ENCODE measurements around the gene IRF2BP1. TPM values are rescaled to one million over a fixed set of nuclear protein-coding genes. Genes with fewer than 3 reads are reported as not detected.

IRF2BP1 gene
- total RNA-seq, 1 donor: 35.8 TPM

DNA sequence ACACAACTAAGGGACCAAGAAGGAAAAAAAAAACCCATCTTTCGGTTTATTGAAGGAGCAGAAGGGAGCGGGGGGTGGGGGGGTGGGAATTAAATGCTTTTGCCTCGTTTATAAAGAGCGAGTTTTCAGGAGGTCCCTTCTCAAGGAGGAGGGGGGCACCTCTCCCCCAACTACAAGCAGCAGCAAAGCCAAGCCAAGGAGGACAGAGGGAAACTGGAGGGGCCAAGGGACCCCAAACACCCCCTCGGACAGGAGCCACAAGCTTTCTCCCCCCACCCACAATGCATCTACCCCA, 2.4 kb downstream of the IRF2BP1 start:
- H3K4me2 ChIP-seq (ENCODE audit: insufficient read depth, low read length): peak overlapping the region; percentile 48
- H3K4me1 ChIP-seq (ENCODE audit: insufficient read depth, low read length): peaks cover 25% of the 10 kb centered on the region
- no peak overlapping the region for H2AFZ ChIP-seq (ENCODE audit: low read length)
- no peak for DNase-seq (ENCODE audit: insufficient read length, low spot score, missing footprints)
- H4K20me1 ChIP-seq (ENCODE audit: insufficient read depth, low read length): peaks cover 24% of the 10 kb centered on the region
- H3K27ac ChIP-seq (ENCODE audit: low read depth, low read length): no peak overlapping the region
- no peaks in the 10 kb centered on the region for H3K9me3 ChIP-seq (ENCODE audit: low read depth, low read length)
- peaks cover 5% of the 10 kb centered on the region for H3K36me3 ChIP-seq (ENCODE audit: insufficient read depth, low read length)
- peaks cover 17% of the 10 kb centered on the region for H3K79me2 ChIP-seq (ENCODE audit: insufficient read depth, low read length)
- H3K4me3 ChIP-seq (ENCODE audit: insufficient read depth, low read length): no peak overlapping the region
- TF ChIP-seq, protein P1, sequence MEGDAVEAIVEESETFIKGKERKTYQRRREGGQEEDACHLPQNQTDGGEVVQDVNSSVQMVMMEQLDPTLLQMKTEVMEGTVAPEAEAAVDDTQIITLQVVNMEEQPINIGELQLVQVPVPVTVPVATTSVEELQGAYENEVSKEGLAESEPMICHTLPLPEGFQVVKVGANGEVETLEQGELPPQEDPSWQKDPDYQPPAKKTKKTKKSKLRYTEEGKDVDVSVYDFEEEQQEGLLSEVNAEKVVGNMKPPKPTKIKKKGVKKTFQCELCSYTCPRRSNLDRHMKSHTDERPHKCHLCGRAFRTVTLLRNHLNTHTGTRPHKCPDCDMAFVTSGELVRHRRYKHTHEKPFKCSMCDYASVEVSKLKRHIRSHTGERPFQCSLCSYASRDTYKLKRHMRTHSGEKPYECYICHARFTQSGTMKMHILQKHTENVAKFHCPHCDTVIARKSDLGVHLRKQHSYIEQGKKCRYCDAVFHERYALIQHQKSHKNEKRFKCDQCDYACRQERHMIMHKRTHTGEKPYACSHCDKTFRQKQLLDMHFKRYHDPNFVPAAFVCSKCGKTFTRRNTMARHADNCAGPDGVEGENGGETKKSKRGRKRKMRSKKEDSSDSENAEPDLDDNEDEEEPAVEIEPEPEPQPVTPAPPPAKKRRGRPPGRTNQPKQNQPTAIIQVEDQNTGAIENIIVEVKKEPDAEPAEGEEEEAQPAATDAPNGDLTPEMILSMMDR (IDR thresholded peaks at IDR 0.05; ENCODE audit: extremely low read depth, low read depth, low read length): no peak
- H3K27me3 ChIP-seq (ENCODE audit: insufficient read depth, low read length): no peaks in the 10 kb centered on the region

DNA sequence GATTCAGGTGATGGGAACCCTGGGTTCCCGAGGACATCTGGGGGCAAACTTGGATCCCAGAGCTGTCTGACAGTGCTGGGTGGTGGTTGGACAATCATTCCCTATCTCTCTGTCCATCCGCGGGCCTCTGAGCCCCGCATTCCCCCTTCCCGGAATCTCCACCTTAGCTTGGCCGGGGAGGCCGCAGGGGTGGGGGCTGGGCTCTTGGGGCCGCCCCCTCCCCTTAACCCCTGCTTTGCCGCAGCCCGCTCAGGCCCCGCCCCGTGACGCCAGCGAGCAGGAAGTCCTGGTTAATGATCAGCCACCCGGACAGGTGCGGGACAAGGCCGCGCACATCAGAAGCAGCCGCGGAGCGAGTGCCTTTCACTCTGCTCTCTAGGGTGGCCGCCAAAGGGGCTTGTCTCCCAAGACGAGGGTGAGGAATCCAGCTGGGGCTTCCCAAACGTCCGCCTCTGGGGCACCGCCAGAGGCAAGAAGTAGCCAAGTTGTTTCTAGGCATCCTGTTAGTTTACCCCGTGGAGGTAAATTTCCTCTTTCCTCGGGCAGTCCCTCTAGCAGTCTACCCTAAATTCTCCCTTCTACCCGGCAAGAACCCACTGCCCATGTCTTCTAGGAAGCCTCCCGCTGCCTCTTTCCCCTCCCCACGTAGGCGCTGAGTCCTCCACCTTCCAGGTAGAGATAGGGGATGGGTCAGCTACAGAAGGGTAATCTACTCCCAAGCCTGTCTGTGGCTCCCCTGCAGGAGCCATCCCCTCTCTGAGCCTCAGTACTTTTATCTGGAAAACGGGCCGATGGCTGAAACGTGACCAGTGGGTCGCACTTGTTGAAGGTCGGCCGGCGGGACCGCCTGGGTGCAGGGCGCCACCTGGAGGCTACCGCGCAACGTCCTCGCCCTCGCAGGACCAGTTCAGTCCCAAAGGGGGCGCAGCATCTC, 3.0 kb downstream of the IRF2BP1 start:
- Histone ChIP-seq H3K79me2 (ENCODE audit: insufficient read depth, low read length) (peaks cover 17% of the 10 kb centered on the region), H3K27me3 (ENCODE audit: insufficient read depth, low read length) (no peaks in the 10 kb centered on the region), H3K4me3 (ENCODE audit: insufficient read depth, low read length) (peak overlapping the region; percentile 13), H3K9me3 (ENCODE audit: low read depth, low read length) (no peaks in the 10 kb centered on the region), H3K27ac (ENCODE audit: low read depth, low read length) (no peak overlapping the region), H4K20me1 (ENCODE audit: insufficient read depth, low read length) (peaks cover 24% of the 10 kb centered on the region), H2AFZ (ENCODE audit: low read length) (no peak overlapping the region), H3K4me1 (ENCODE audit: insufficient read depth, low read length) (peaks cover 25% of the 10 kb centered on the region), H3K36me3 (ENCODE audit: insufficient read depth, low read length) (peaks cover 5% of the 10 kb centered on the region), H3K4me2 (ENCODE audit: insufficient read depth, low read length) (peak overlapping the region; percentile 29)
- TF ChIP-seq, protein P1 (IDR thresholded peaks at IDR 0.05; ENCODE audit: extremely low read depth, low read depth, low read length): peak; percentile 96
- DNase-seq (ENCODE audit: insufficient read length, low spot score, missing footprints): peak; percentile 99

DNA sequence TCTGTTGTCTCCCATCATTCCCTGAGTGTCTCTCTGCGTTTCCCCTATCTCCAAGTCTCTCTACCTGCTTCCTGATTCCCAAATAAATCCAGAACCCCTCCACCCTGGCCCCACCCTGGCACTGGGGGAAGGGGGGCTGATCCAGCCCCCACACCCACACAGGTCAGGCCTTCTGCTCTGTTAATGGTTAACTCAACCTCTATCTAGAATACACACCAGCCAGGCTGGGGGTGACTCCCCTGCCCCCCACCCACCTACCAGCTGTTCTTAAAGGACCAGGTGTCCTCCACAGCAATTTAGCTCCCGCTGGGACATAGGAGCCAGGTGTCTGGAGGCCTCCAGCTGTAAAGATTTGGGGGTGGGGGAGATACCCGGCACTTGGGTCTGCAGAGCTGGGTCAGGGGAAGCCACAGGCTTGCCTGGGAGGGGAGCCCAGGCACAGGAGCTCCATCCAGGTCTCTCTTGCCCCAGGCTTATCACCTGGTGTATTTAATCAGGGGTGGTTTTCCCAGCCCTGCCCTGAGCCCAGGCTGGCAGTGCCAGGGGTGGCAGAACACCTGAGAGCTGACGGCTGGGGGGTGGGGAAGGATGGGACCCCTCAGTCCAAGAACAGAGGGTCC, 3.9 kb downstream of the IRF2BP1 start:
- Histone ChIP-seq H3K4me2 (ENCODE audit: insufficient read depth, low read length) (no peak overlapping the region), H3K4me3 (ENCODE audit: insufficient read depth, low read length) (no peak overlapping the region), H3K4me1 (ENCODE audit: insufficient read depth, low read length) (peaks cover 22% of the 10 kb centered on the region), H4K20me1 (ENCODE audit: insufficient read depth, low read length) (peaks cover 24% of the 10 kb centered on the region), H3K79me2 (ENCODE audit: insufficient read depth, low read length) (peaks cover 17% of the 10 kb centered on the region), H2AFZ (ENCODE audit: low read length) (no peak overlapping the region), H3K27me3 (ENCODE audit: insufficient read depth, low read length) (no peaks in the 10 kb centered on the region), H3K9me3 (ENCODE audit: low read depth, low read length) (no peaks in the 10 kb centered on the region), H3K27ac (ENCODE audit: low read depth, low read length) (no peak overlapping the region), H3K36me3 (ENCODE audit: insufficient read depth, low read length) (peaks cover 5% of the 10 kb centered on the region)
- TF ChIP-seq, protein P1 (IDR thresholded peaks at IDR 0.05; ENCODE audit: extremely low read depth, low read depth, low read length): no peak
- peak; percentile 50 for DNase-seq (ENCODE audit: insufficient read length, low spot score, missing footprints)

Data from osteoblast (primary cell).